Activated naive CD4-positive, alpha-beta T cell treated with anti-CD3 and anti-CD28 coated beads, Interleukin-2, amount 50 U/mL, for 24 hours (primary cell): ENCODE results near the gene RPRD2.

Experiments
- H3K27ac Mint-ChIP-seq: one replicate; pipeline ENCODE4 v1.8.0; 2021; ENCODE audit warnings: mild to moderate bottlenecking, mixed read lengths
- H3K27me3 Mint-ChIP-seq: one replicate; pipeline ENCODE4 v1.8.0; 2021; ENCODE audit warnings: mixed read lengths
- H3K36me3 Mint-ChIP-seq: one replicate; pipeline ENCODE4 v1.8.0; 2021; ENCODE audit warnings: mixed read lengths
- H3K4me1 Mint-ChIP-seq: one replicate; pipeline ENCODE4 v1.8.0; 2021; ENCODE audit warnings: mixed read lengths
- H3K4me3 Mint-ChIP-seq: one replicate; pipeline ENCODE4 v1.8.0; 2021; ENCODE audit warnings: mild to moderate bottlenecking, mixed read lengths
- H3K9me3 Mint-ChIP-seq: one replicate; pipeline ENCODE4 v1.8.0; 2021; ENCODE audit warnings: mixed read lengths

Gene RPRD2

GRCh38 chr1:150410582-150411101 is 46.7 kb downstream of the RPRD2 start:
- no peaks in the 10 kb centered on the region for H3K27me3 Mint-ChIP-seq
- H3K4me3 Mint-ChIP-seq = no peak overlapping the region
- peak overlapping the region; percentile 9 for H3K27ac Mint-ChIP-seq
- H3K36me3 Mint-ChIP-seq = peaks cover 2% of the 10 kb centered on the region
- peaks cover 82% of the 10 kb centered on the region for H3K4me1 Mint-ChIP-seq
- H3K9me3 Mint-ChIP-seq = no peaks in the 10 kb centered on the region

GRCh38 chr1:150414592-150414991 is 50.6 kb downstream of the RPRD2 start:
- H3K27ac Mint-ChIP-seq = peak overlapping the region; percentile 60
- H3K4me1 Mint-ChIP-seq = peaks cover 73% of the 10 kb centered on the region
- peaks cover 14% of the 10 kb centered on the region for H3K36me3 Mint-ChIP-seq
- no peak overlapping the region for H3K4me3 Mint-ChIP-seq
- no peaks in the 10 kb centered on the region for H3K9me3 Mint-ChIP-seq
- no peaks in the 10 kb centered on the region for H3K27me3 Mint-ChIP-seq

GRCh38 chr1:150415800-150416199 is 51.9 kb downstream of the RPRD2 start:
- Mint-ChIP-seq H3K27ac (peak overlapping the region; percentile 81), H3K27me3 (no peaks in the 10 kb centered on the region), H3K4me1 (peaks cover 61% of the 10 kb centered on the region), H3K36me3 (peaks cover 14% of the 10 kb centered on the region), H3K9me3 (no peaks in the 10 kb centered on the region), H3K4me3 (no peak overlapping the region)

GRCh38 chr1:150420560-150421265 is 56.8 kb downstream of the RPRD2 start:
- no peaks in the 10 kb centered on the region for H3K9me3 Mint-ChIP-seq
- H3K36me3 Mint-ChIP-seq = peaks cover 11% of the 10 kb centered on the region
- H3K27ac Mint-ChIP-seq = no peak overlapping the region
- no peak overlapping the region for H3K4me3 Mint-ChIP-seq
- no peaks in the 10 kb centered on the region for H3K27me3 Mint-ChIP-seq
- peaks cover 28% of the 10 kb centered on the region for H3K4me1 Mint-ChIP-seq

- Mint-ChIP-seq H3K9me3 (no peaks in the 10 kb centered on the region), H3K27me3 (no peaks in the 10 kb centered on the region), H3K27ac (no peak overlapping the region), H3K4me1 (peaks cover 13% of the 10 kb centered on the region), H3K4me3 (no peak overlapping the region), H3K36me3 (peaks cover 6% of the 10 kb centered on the region)
Observed at GRCh38 chr1:150422541-150422940, 58.6 kb downstream of the RPRD2 start.

- H3K27ac Mint-ChIP-seq = peak overlapping the region; percentile 66
Observed at GRCh38 chr1:150429805-150430204, 65.9 kb downstream of the RPRD2 start.

GRCh38 chr1:150441121-150441520 is 77.2 kb downstream of the RPRD2 start:
- Mint-ChIP-seq H3K27me3 (no peaks in the 10 kb centered on the region), H3K9me3 (no peaks in the 10 kb centered on the region), H3K27ac (peak overlapping the region; percentile 31), H3K4me3 (no peak overlapping the region), H3K36me3 (peaks cover 5% of the 10 kb centered on the region), H3K4me1 (peaks cover 18% of the 10 kb centered on the region)

More at GRCh38 chr1:150429805-150430204, 65.9 kb downstream of the RPRD2 start:
- peaks cover 2% of the 10 kb centered on the region for H3K36me3 Mint-ChIP-seq
- no peaks in the 10 kb centered on the region for H3K27me3 Mint-ChIP-seq
- H3K4me3 Mint-ChIP-seq = no peak overlapping the region
- no peaks in the 10 kb centered on the region for H3K9me3 Mint-ChIP-seq
- H3K4me1 Mint-ChIP-seq = peaks cover 28% of the 10 kb centered on the region

GRCh38 chr1:150444232-150444631 is 80.3 kb downstream of the RPRD2 start:
- Mint-ChIP-seq H3K27ac (no peak overlapping the region), H3K4me1 (peaks cover 24% of the 10 kb centered on the region), H3K9me3 (no peaks in the 10 kb centered on the region), H3K4me3 (no peak overlapping the region), H3K27me3 (no peaks in the 10 kb centered on the region), H3K36me3 (peaks cover 10% of the 10 kb centered on the region)

- peaks cover 3% of the 10 kb centered on the region for H3K4me1 Mint-ChIP-seq
- no peak overlapping the region for H3K27ac Mint-ChIP-seq
- H3K36me3 Mint-ChIP-seq = peaks cover 5% of the 10 kb centered on the region
- H3K9me3 Mint-ChIP-seq = no peaks in the 10 kb centered on the region
- no peak overlapping the region for H3K4me3 Mint-ChIP-seq
- H3K27me3 Mint-ChIP-seq = no peaks in the 10 kb centered on the region
Observed at GRCh38 chr1:150456146-150456647, 92.2 kb downstream of the RPRD2 start.

- peaks cover 5% of the 10 kb centered on the region for H3K4me1 Mint-ChIP-seq
- peaks cover 5% of the 10 kb centered on the region for H3K36me3 Mint-ChIP-seq
- peak overlapping the region; percentile 65 for H3K27ac Mint-ChIP-seq
- no peaks in the 10 kb centered on the region for H3K27me3 Mint-ChIP-seq
- no peaks in the 10 kb centered on the region for H3K9me3 Mint-ChIP-seq
- H3K4me3 Mint-ChIP-seq = no peak overlapping the region
Observed at GRCh38 chr1:150464422-150464826, 100.5 kb downstream of the RPRD2 start.

GRCh38 chr1:150466964-150467363 is 103.0 kb downstream of the RPRD2 start:
- Mint-ChIP-seq H3K4me3 (no peak overlapping the region), H3K27ac (no peak overlapping the region), H3K9me3 (no peaks in the 10 kb centered on the region), H3K4me1 (peaks cover 5% of the 10 kb centered on the region), H3K27me3 (no peaks in the 10 kb centered on the region), H3K36me3 (peaks cover 17% of the 10 kb centered on the region)

- H3K4me3 Mint-ChIP-seq = no peak overlapping the region
- no peaks in the 10 kb centered on the region for H3K9me3 Mint-ChIP-seq
- H3K4me1 Mint-ChIP-seq = peaks cover 2% of the 10 kb centered on the region
- no peaks in the 10 kb centered on the region for H3K27me3 Mint-ChIP-seq
- H3K36me3 Mint-ChIP-seq = peaks cover 15% of the 10 kb centered on the region
- H3K27ac Mint-ChIP-seq = no peak overlapping the region
Observed at GRCh38 chr1:150469291-150469690, 105.3 kb downstream of the RPRD2 start.

- Mint-ChIP-seq H3K27ac (no peak overlapping the region), H3K9me3 (no peaks in the 10 kb centered on the region), H3K27me3 (no peaks in the 10 kb centered on the region), H3K36me3 (peaks cover 12% of the 10 kb centered on the region), H3K4me3 (no peak overlapping the region), H3K4me1 (peaks cover 7% of the 10 kb centered on the region)
Observed at GRCh38 chr1:150472601-150473200, 108.8 kb downstream of the RPRD2 start.

GRCh38 chr1:150473659-150474058 is 109.7 kb downstream of the RPRD2 start:
- Mint-ChIP-seq H3K4me3 (no peak overlapping the region), H3K36me3 (peaks cover 12% of the 10 kb centered on the region), H3K9me3 (no peaks in the 10 kb centered on the region), H3K27ac (no peak overlapping the region), H3K27me3 (no peaks in the 10 kb centered on the region), H3K4me1 (peaks cover 15% of the 10 kb centered on the region)

GRCh38 chr1:150474869-150475268 is 110.9 kb downstream of the RPRD2 start:
- no peak overlapping the region for H3K27ac Mint-ChIP-seq
- peaks cover 15% of the 10 kb centered on the region for H3K4me1 Mint-ChIP-seq
- no peaks in the 10 kb centered on the region for H3K9me3 Mint-ChIP-seq
- H3K36me3 Mint-ChIP-seq = peaks cover 12% of the 10 kb centered on the region
- no peaks in the 10 kb centered on the region for H3K27me3 Mint-ChIP-seq
- no peak overlapping the region for H3K4me3 Mint-ChIP-seq

- peaks cover 15% of the 10 kb centered on the region for H3K4me1 Mint-ChIP-seq
- peak overlapping the region; percentile 14 for H3K27ac Mint-ChIP-seq
- no peak overlapping the region for H3K4me3 Mint-ChIP-seq
- no peaks in the 10 kb centered on the region for H3K9me3 Mint-ChIP-seq
- H3K36me3 Mint-ChIP-seq = peaks cover under 1% of the 10 kb centered on the region
- H3K27me3 Mint-ChIP-seq = no peaks in the 10 kb centered on the region
Observed at GRCh38 chr1:150476754-150477153, 112.8 kb downstream of the RPRD2 start.
